K562 (cell line): ENCODE results near the gene ITGB5. TPM values are rescaled to one million over a fixed set of nuclear protein-coding genes. Genes with fewer than 3 reads are reported as not detected.

Source experiments
- BHLHE40 ChIP-seq: IDR thresholded peaks from 2 replicates; pipeline ENCODE4 v1.6.1; 2011; ENCODE audit warnings: low read length, improper control_type of control experiment
- CAMTA2 ChIP-seq: fragments of 250-450 bp; sonication (Bioruptor Pico); conservative IDR thresholded peaks from 2 replicates; pipeline ENCODE4 v1.5.1; 2022
- CREBBP ChIP-seq: IDR thresholded peaks from one replicate; pipeline ENCODE4 v1.6.1; 2012; ENCODE audit warnings: low read depth, mild to moderate bottlenecking, control low read depth, inconsistent platforms, low read length
- EHMT2 ChIP-seq: fragments of 450-650 bp; IDR thresholded peaks from 2 replicates; pipeline ENCODE4 v1.6.1; 2018; ENCODE audit warnings: antibody characterized with exemption
- ERF ChIP-seq: fragments of 450-650 bp; formaldehyde crosslinking; IDR thresholded peaks from 2 replicates; pipeline ENCODE4 v1.4.0; 2020; ENCODE audit warnings: mild to moderate bottlenecking, mixed read lengths
- HDGF ChIP-seq: fragments of 450-650 bp; IDR thresholded peaks from 2 replicates; pipeline ENCODE4 v1.6.1; 2016
- JUNB ChIP-seq: fragments of 450-650 bp; formaldehyde crosslinking; conservative IDR thresholded peaks from 2 replicates; pipeline ENCODE4 v1.4.0; 2020; ENCODE audit warnings: mild to moderate bottlenecking
- MAX ChIP-seq: sonication (generic); formaldehyde crosslinking; IDR thresholded peaks from 2 replicates; pipeline ENCODE4 v1.9.0; 2022; ENCODE audit warnings: mild to moderate bottlenecking, missing genetic modification reagents
- MXD1 ChIP-seq: fragments of 250-450 bp; sonication (Bioruptor Pico); IDR thresholded peaks from 2 replicates; pipeline ENCODE4 v1.8.0; 2021; ENCODE audit warnings: borderline replicate concordance, mild to moderate bottlenecking, moderate library complexity; ENCODE audit not compliant: poor library complexity, severe bottlenecking
- POLR2AphosphoS2 ChIP-seq: IDR thresholded peaks from 2 replicates; pipeline ENCODE4 v1.6.1; 2012; ENCODE audit warnings: low read length, improper control_type of control experiment
- RBBP5 ChIP-seq: fragments of 200-600 bp; sonication (generic); IDR thresholded peaks from 2 replicates; pipeline ENCODE4 v1.6.1; 2012; ENCODE audit warnings: borderline replicate concordance, mild to moderate bottlenecking, low read length, control low read depth, inconsistent platforms; ENCODE audit not compliant: insufficient read depth, poor library complexity, severe bottlenecking
- TRIM28 ChIP-seq: fragments of 450-650 bp; IDR thresholded peaks from 2 replicates; pipeline ENCODE4 v1.6.1; 2017
- ZNF316 ChIP-seq: fragments of 450-650 bp; IDR thresholded peaks from 2 replicates; pipeline ENCODE4 v1.6.1; 2016
- ZNF583 ChIP-seq: fragments of 250-450 bp; sonication (Bioruptor Pico); IDR thresholded peaks from 2 replicates; pipeline ENCODE4 v1.4.0; 2020
- ZNF699 ChIP-seq: fragments of 250-450 bp; sonication (Bioruptor Pico); IDR thresholded peaks from 2 replicates; pipeline ENCODE4 v1.8.0; 2021; ENCODE audit warnings: mild to moderate bottlenecking, moderate library complexity; ENCODE audit not compliant: insufficient replicate concordance
- ZNF75A ChIP-seq: fragments of 450-650 bp; formaldehyde crosslinking; IDR thresholded peaks from 2 replicates; pipeline ENCODE4 v1.4.0; 2020; ENCODE audit warnings: mild to moderate bottlenecking
- ZNF830 ChIP-seq: fragments of 250-450 bp; sonication (Bioruptor Pico); IDR thresholded peaks from 2 replicates; pipeline ENCODE4 v1.5.0; 2021; ENCODE audit warnings: mild to moderate bottlenecking
- polyA plus RNA-seq, 8 experiments: library from polyadenylated mRNA; depleted of rRNA in 4 of 8; stranded (reverse) in 5 of 8; unstranded in 3 of 8; fragments of >200 nt; fragmentation: Nextera tagmentation in 2 of 8; fragmentation: Illumina TruSeq in 1 of 8; extraction: Ambion mirVana in 2 of 8; extraction: Trizol in 1 of 8; gene quantifications; 2 replicates each; pipeline versions ENCODE4 v1.2.1 to v1.2.3, GENCODE V29; 2011 to 2014; ENCODE audit warnings: inconsistent platforms in 1 of 8, missing spikeins in 1 of 8
- total RNA-seq, 7 experiments: library from RNA; depleted of rRNA in 6 of 7; stranded (reverse); fragments of >200 nt in 6 of 7; fragmentation: Illumina TruSeq in 2 of 7; extraction: Trizol in 2 of 7; gene quantifications; 2 replicates each; pipeline versions ENCODE4 v1.2.1 to v1.2.3, GENCODE V29; 2011 to 2021; ENCODE audit warnings: low replicate concordance in 1 of 7
- TF ChIP-seq, protein P1 (sequence below): sonication (generic); formaldehyde crosslinking; IDR thresholded peaks from 2 replicates; pipeline ENCODE4 v1.8.1; 2023; ENCODE audit warnings: mild to moderate bottlenecking, missing genetic modification reagents, moderate library complexity
- TF ChIP-seq, protein P2 (sequence below): fragments of 450-650 bp; IDR thresholded peaks from 2 replicates; pipeline ENCODE4 v1.6.1; 2014; ENCODE audit warnings: low read depth, mild to moderate bottlenecking, moderate library complexity, borderline replicate concordance
- TF ChIP-seq, protein P3 (sequence below): sonication (generic); formaldehyde crosslinking; IDR thresholded peaks from 2 replicates; pipeline ENCODE4 v1.8.0; 2022; ENCODE audit warnings: missing genetic modification reagents, mild to moderate bottlenecking, moderate library complexity, borderline replicate concordance
- TF ChIP-seq, protein P4 (sequence below): sonication (generic); formaldehyde crosslinking; IDR thresholded peaks from 2 replicates; pipeline ENCODE4 v1.8.1; 2022; ENCODE audit warnings: missing genetic modification reagents
- TF ChIP-seq, protein P5 (sequence below): sonication (generic); formaldehyde crosslinking; IDR thresholded peaks from 2 replicates; pipeline ENCODE4 v1.8.0; 2022; ENCODE audit warnings: mild to moderate bottlenecking, low read depth, missing genetic modification reagents

The ITGB5 gene
- total and polyA plus RNA-seq, 9 of the 15 experiments (the other 6 are each of a cell fraction or from before 2014, with no cell fraction given): 1.7 to 46.8 (median 9.9) TPM

DNA sequence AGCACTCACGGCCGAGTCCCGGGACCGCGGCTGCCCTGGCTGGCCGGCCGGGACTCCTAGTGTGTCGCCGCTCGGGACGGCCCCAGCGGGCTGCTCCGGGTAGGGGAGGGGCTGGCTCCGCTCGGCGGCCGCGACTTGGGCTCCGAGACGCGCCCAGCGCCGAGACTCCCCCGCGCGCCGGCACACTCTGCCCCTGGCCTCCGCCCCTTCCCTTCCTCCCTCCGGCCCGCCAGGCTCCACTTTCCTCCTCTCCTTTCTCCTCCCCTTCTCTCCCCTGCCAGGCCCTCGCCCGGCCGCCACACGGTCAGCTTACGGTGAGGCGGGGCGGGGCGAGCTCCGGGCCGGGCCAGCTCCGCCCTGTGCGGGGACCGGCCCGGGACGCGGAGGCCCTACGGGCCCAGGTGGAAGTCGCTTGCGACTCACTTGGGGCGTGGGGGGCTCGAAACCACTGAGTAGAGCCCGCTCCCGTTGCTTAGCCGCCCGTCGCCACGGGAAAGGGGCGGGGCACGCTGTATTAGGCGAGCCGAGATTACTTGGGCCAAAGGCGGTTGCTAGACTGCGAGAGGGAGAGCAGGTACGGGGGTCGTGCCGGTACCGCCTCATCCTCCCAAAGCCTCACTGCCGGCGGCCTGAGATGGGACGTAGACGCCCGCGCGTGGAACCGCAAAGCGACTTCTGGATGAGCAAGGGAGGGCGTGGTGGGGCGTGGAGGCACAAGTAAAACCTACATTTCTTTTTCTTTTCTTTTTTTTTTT is at the start of gene ITGB5 (continued):
- TF ChIP-seq TRIM28 (no peak), ZNF75A (CRISPR knock-in tag) (no peak), BHLHE40 (peak; percentile 76), MAX (CRISPR knock-in tag) (peak; percentile 13; the same call in 1 of the 2 replicates), ZNF316 (no peak), CAMTA2 (CRISPR knock-in tag) (no peak), ZNF699 (no peak), JUNB (CRISPR knock-in tag) (no peak), RBBP5 (peak; percentile 49), MXD1 (CRISPR knock-in tag) (no peak), POLR2AphosphoS2 (no peak), EHMT2 (no peak), ZNF583 (CRISPR knock-in tag) (no peak), CREBBP (no peak), ZNF830 (no peak), HDGF (no peak), ERF (CRISPR knock-in tag) (0 out of 2 replicates have a peak, but pooled peaks have one; percentile 20)
- TF ChIP-seq, protein P1, sequence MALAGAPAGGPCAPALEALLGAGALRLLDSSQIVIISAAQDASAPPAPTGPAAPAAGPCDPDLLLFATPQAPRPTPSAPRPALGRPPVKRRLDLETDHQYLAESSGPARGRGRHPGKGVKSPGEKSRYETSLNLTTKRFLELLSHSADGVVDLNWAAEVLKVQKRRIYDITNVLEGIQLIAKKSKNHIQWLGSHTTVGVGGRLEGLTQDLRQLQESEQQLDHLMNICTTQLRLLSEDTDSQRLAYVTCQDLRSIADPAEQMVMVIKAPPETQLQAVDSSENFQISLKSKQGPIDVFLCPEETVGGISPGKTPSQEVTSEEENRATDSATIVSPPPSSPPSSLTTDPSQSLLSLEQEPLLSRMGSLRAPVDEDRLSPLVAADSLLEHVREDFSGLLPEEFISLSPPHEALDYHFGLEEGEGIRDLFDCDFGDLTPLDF (CRISPR knock-in tag): no peak
- TF ChIP-seq, protein P2, sequence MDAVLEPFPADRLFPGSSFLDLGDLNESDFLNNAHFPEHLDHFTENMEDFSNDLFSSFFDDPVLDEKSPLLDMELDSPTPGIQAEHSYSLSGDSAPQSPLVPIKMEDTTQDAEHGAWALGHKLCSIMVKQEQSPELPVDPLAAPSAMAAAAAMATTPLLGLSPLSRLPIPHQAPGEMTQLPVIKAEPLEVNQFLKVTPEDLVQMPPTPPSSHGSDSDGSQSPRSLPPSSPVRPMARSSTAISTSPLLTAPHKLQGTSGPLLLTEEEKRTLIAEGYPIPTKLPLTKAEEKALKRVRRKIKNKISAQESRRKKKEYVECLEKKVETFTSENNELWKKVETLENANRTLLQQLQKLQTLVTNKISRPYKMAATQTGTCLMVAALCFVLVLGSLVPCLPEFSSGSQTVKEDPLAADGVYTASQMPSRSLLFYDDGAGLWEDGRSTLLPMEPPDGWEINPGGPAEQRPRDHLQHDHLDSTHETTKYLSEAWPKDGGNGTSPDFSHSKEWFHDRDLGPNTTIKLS: no peak
- TF ChIP-seq, protein P3, sequence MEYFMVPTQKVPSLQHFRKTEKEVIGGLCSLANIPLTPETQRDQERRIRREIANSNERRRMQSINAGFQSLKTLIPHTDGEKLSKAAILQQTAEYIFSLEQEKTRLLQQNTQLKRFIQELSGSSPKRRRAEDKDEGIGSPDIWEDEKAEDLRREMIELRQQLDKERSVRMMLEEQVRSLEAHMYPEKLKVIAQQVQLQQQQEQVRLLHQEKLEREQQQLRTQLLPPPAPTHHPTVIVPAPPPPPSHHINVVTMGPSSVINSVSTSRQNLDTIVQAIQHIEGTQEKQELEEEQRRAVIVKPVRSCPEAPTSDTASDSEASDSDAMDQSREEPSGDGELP (CRISPR knock-in tag): no peak
- TF ChIP-seq, protein P4, sequence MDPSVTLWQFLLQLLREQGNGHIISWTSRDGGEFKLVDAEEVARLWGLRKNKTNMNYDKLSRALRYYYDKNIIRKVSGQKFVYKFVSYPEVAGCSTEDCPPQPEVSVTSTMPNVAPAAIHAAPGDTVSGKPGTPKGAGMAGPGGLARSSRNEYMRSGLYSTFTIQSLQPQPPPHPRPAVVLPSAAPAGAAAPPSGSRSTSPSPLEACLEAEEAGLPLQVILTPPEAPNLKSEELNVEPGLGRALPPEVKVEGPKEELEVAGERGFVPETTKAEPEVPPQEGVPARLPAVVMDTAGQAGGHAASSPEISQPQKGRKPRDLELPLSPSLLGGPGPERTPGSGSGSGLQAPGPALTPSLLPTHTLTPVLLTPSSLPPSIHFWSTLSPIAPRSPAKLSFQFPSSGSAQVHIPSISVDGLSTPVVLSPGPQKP (CRISPR knock-in tag): no peak
- TF ChIP-seq, protein P5, sequence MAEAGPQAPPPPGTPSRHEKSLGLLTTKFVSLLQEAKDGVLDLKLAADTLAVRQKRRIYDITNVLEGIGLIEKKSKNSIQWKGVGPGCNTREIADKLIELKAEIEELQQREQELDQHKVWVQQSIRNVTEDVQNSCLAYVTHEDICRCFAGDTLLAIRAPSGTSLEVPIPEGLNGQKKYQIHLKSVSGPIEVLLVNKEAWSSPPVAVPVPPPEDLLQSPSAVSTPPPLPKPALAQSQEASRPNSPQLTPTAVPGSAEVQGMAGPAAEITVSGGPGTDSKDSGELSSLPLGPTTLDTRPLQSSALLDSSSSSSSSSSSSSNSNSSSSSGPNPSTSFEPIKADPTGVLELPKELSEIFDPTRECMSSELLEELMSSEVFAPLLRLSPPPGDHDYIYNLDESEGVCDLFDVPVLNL: no peak
